ENCODE results near the gene STK24. TPM values are rescaled to one million over a fixed set of nuclear protein-coding genes. Genes with fewer than 3 reads are reported as not detected.
"Not testable (repeated sequence)": the region's sequence is repeated elsewhere in the genome, so short reads cannot be mapped to it uniquely, and the experiment has no call there.

The STK24 gene
- total and polyA plus RNA-seq, 5 donors, result 44.9 to 66.9 (median 62.2) TPM

DNA sequence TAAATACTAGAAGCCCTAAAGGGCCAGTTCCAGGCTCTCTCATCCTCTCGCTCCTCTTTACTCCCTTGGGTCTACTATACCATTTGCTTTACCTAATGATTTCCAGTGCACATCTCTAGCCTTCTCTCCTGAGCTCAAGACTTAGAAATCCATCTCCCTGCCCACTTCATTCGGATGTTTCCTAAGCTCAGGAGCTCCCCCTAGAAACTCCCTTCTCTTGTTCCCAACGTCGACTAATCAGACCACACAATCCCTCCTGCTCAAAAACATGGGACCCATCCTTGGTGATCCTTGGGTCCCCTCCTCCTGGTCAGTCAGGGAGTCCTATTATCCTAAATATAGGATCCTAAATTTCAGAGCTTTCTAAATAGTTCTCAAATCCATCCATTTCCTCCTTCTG lies 21.1 kb upstream of the STK24 start:
- no peak overlapping the region for H3K4me3 ChIP-seq (ENCODE audit: low read length)
- H3K27ac ChIP-seq (ENCODE audit: low read length), result no peak overlapping the region
- intact Hi-C loops (cut with DNase I), result no loop called here
- WGBS, result 38% methylated on average over 4 of the region's 4 CpGs
- no peaks in the 10 kb centered on the region for H3K4me1 ChIP-seq (ENCODE audit: control insufficient read depth, insufficient read depth, low read length)
- DNase-seq (no peak), ATAC-seq (no peak)
- H3K27me3 ChIP-seq (ENCODE audit: control insufficient read depth, insufficient read depth), result no peaks in the 10 kb centered on the region
- no peaks in the 10 kb centered on the region for H3K9me3 ChIP-seq (ENCODE audit: control insufficient read depth, low read length)

DNA sequence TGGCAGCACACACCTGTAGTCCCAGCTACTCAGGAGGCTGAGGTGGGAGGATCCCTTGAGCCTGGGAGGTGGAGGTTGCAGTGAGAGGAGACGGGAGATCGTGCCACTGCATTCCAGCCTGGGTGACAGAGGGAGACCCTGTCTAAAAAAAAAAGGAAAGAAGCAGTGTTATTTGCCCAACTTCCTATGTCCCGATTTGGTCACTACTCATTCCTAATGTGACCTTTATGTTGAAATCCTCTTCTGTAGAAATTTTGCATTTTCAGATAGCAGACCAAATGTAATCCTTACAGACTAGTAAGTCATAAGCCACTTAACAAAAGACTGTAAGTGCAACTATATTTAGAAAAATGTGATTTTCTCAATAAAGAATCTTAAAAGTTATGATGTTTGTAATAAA lies 18.2 kb upstream of the STK24 start:
- intact Hi-C loops (cut with DNase I), result no loop called here
- DNase-seq (no peak), ATAC-seq (no peak)
- WGBS, result 77% methylated on average over 3 of the region's 3 CpGs
- H3K27ac ChIP-seq (ENCODE audit: low read length), result no peak overlapping the region
- H3K4me1 ChIP-seq (ENCODE audit: control insufficient read depth, insufficient read depth, low read length), result no peaks in the 10 kb centered on the region
- H3K27me3 ChIP-seq (ENCODE audit: control insufficient read depth, insufficient read depth), result no peaks in the 10 kb centered on the region
- H3K9me3 ChIP-seq (ENCODE audit: control insufficient read depth, low read length), result no peaks in the 10 kb centered on the region
- no peak overlapping the region for H3K4me3 ChIP-seq (ENCODE audit: low read length)

DNA sequence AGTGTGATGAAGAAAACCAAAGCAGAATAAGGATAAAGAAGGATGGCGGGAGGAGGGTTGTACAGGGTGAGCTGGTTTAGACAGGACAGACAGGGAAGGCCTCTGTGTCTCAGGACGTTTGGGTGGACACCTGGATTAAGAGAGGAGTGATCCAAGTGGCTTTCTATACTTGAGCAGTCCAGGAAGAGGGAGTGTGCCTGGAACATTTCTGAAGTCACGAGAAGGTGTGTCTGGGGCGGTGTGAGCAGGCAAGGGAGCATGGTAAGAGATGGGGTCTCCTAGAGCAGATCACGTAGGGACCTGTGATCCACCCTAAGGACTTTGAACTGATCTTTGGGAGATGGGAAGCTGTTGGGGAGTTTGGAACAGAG lies 15.4 kb upstream of the STK24 start:
- intact Hi-C loops (cut with DNase I), result no loop called here

DNA sequence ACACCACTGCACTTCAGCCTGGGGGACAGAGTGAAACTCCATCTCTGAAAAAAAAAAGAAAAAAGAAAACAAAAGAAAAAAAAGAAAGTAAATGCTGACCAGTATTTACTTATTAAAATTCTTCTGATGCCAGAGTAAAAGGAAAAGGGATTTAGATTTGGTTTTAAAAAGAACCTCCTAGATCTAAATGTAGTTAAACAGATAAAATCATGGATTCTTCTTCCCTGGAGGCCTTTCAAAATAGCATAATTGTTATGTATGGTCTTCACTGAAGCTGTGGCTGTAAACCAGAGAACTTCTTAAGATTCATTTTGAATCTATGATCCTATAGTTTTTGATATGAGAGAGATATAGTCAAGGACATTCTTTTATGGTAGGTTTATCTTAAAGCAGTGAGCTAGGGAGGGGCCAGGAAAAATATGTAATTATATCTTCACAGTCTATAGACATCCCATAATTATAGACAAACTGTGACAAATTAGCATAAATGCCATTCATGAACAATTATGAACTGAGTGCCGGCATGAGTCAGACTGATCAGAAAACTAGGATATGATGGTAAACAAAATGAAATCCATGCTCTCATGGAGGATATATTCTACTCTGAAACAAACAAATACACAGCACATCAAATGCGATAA lies 14.9 kb upstream of the STK24 start:
- no peaks in the 10 kb centered on the region for H3K9me3 ChIP-seq (ENCODE audit: control insufficient read depth, low read length)
- WGBS, result 90% methylated on average over 2 of the region's 2 CpGs

More for the DNA sequence above, 15.4 kb upstream of the STK24 start:
- H3K4me1 ChIP-seq (ENCODE audit: control insufficient read depth, insufficient read depth, low read length), result no peaks in the 10 kb centered on the region
- DNase-seq (no peak), ATAC-seq (no peak)
- no peak overlapping the region for H3K4me3 ChIP-seq (ENCODE audit: low read length)
- WGBS, result 76% methylated on average over 5 of the region's 5 CpGs
- no peaks in the 10 kb centered on the region for H3K9me3 ChIP-seq (ENCODE audit: control insufficient read depth, low read length)
- no peaks in the 10 kb centered on the region for H3K27me3 ChIP-seq (ENCODE audit: control insufficient read depth, insufficient read depth)
- H3K27ac ChIP-seq (ENCODE audit: low read length), result no peak overlapping the region

DNA sequence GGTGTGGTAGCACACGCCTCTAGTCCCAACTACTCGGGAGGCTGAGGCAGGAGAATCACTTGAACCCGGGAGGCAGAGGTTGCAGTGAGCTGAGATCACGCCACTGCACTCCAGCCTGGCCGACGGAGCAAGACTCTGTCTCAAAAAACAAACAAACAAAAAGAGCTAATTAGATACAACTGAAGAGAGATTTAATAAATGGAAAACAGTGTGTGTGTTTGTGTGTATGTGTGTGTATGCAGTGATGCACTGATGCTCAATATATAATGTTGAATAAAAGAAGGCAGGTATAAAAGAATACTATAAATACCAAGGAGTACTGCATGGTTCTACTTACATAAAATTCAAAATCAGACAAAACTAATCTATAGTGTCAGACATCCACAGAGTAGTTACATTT lies 13.6 kb upstream of the STK24 start:
- ATAC-seq; H3K27ac ChIP-seq (ENCODE audit: low read length); DNase-seq; H3K9me3 ChIP-seq (ENCODE audit: control insufficient read depth, low read length); H3K27me3 ChIP-seq (ENCODE audit: control insufficient read depth, insufficient read depth); H3K4me1 ChIP-seq (ENCODE audit: control insufficient read depth, insufficient read depth, low read length); H3K4me3 ChIP-seq (ENCODE audit: low read length); intact Hi-C loops (cut with DNase I): not testable (repeated sequence)
- 95% methylated on average over 6 of the region's 6 CpGs for WGBS

More for the DNA sequence above, 14.9 kb upstream of the STK24 start:
- no peaks in the 10 kb centered on the region for H3K4me1 ChIP-seq (ENCODE audit: control insufficient read depth, insufficient read depth, low read length)
- H3K4me3 ChIP-seq (ENCODE audit: low read length), result no peak overlapping the region
- no peak for DNase-seq
- intact Hi-C loops (cut with DNase I), result no loop called here
- no peak overlapping the region for H3K27ac ChIP-seq (ENCODE audit: low read length)
- no peaks in the 10 kb centered on the region for H3K27me3 ChIP-seq (ENCODE audit: control insufficient read depth, insufficient read depth)
- ATAC-seq, result no peak

DNA sequence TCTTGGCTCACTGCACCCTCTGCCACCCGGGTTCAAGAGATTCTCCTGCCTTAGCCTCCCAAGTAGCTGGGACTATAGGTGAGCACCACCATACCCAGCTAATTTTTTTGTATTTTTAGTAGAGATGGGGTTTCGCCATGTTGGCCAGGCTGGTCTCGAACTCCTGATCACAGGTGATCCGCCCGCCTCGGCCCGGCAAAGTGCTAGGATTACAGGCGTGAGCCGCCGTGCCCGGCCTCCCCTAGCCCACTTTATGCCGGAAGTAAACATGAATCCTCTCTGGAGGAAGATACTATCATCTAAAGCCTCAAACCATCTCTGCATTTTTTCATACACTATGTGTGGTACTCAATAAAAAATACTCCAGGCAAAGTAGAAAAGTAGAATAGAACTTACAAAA lies 12.6 kb upstream of the STK24 start:
- H3K27me3 ChIP-seq (ENCODE audit: control insufficient read depth, insufficient read depth); H3K4me3 ChIP-seq (ENCODE audit: low read length); DNase-seq; H3K9me3 ChIP-seq (ENCODE audit: control insufficient read depth, low read length); ATAC-seq; H3K27ac ChIP-seq (ENCODE audit: low read length); H3K4me1 ChIP-seq (ENCODE audit: control insufficient read depth, insufficient read depth, low read length): not testable (repeated sequence)
- intact Hi-C loops (cut with DNase I), result loop anchor here in 1 of 4 donors (5.0 kb wide), 1 partner anchor 53 kb away; no protein-coding TSS in a partner anchor
- WGBS, result 92% methylated on average over 12 of the region's 12 CpGs

DNA sequence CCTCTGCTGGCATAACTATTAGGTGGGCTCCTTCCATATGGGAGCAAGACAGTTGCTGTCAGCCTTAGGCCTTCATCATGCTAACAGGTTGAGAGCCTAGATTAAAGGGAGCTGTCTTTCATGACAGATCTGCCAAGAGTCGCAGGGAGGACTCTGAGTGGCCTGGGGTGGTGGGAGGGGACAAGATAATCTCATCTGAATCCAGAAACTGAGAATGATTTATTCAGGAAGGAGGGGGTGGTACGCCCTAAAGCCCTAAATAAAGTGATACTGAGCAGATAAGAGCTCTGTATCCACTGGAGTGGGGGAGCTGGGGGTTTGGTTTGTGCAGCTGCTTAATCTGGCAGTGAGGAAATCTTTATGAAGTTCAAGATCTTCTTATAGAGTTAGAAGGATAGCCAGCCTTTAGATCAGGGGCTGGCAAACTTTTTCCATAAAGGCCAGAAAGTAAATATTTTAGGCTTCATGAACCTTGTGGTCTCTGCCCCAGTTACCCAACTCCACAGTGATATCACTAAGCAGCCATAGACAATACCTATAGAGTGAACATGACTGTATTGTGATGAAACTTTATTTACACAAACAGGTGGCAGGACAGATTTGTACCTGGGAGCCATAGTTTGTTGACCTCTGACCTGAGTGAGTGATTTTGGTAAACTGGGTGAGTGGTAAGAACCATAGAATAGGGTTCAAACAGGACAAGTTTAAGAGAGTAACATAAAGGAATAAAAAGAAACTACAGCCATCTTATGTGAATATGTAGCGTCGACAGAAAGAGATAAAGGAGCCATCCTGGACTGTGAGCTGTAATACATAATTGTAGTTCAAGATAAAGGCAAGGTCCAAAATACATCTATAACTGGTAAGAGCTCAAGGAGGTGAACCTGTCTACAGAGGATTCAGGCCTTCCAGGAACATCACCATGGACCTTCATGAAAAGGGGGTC lies 9.8 kb upstream of the STK24 start:
- Histone ChIP-seq H3K4me3 (ENCODE audit: low read length) (no peak overlapping the region), H3K27me3 (ENCODE audit: control insufficient read depth, insufficient read depth) (no peaks in the 10 kb centered on the region), H3K9me3 (ENCODE audit: control insufficient read depth, low read length) (no peaks in the 10 kb centered on the region), H3K27ac (ENCODE audit: low read length) (no peak overlapping the region), H3K4me1 (ENCODE audit: control insufficient read depth, insufficient read depth, low read length) (no peaks in the 10 kb centered on the region)
- 68% methylated on average over 4 of the region's 4 CpGs for WGBS
- DNase-seq (no peak), ATAC-seq (no peak)
- intact Hi-C loops (cut with DNase I), result loop anchor here in 1 of 4 donors (5.0 kb wide), 1 partner anchor 56 kb away; no protein-coding TSS in a partner anchor

DNA sequence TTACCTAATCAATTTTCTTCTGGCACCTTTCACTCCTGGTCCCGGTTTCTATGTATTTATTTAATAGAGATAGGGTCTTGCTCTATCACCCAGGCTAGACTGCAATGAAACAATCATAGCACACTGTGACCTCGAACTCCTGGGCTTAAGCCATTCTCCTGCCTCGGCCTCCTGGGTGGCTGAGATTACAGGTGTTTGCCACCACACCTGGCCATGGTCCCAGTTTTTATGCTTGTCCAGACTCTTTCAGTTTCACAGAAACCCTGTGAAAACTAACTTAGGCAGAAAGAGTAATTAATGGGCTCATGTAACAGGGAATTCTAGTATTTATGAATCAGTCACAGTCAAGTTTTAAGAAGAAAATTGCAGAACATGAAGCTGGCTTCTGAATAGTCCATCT lies 9.0 kb upstream of the STK24 start:
- DNase-seq, result no peak
- Histone ChIP-seq H3K4me3 (ENCODE audit: low read length) (no peak overlapping the region), H3K27me3 (ENCODE audit: control insufficient read depth, insufficient read depth) (no peaks in the 10 kb centered on the region), H3K9me3 (ENCODE audit: control insufficient read depth, low read length) (no peaks in the 10 kb centered on the region), H3K4me1 (ENCODE audit: control insufficient read depth, insufficient read depth, low read length) (no peaks in the 10 kb centered on the region), H3K27ac (ENCODE audit: low read length) (no peak overlapping the region)
- WGBS, result 90% methylated on average over 3 of the region's 3 CpGs
- intact Hi-C loops (cut with DNase I), result loop anchor here in 1 of 4 donors (5.0 kb wide), 1 partner anchor 56 kb away; no protein-coding TSS in a partner anchor
- ATAC-seq, result no peak

DNA sequence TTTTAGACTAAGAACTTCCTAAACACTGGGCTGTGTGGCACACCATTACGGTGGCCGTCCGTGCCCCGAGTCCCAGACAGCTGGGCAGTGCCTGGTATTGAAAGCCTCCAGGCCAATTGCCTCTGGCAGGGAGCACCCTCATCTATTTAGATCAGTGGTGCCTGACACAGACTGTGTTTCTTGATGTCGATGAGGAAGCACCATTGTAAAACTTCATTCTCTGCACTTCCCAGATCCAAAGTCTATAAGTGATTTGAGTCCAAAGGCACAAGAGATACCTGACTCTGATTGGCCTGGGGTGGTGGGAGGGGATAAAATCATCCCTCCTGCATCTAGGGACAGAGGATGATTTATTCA lies 8.5 kb upstream of the STK24 start:
- intact Hi-C loops (cut with DNase I), result loop anchor here in 1 of 4 donors (5.0 kb wide), 1 partner anchor 57 kb away; no protein-coding TSS in a partner anchor
- H3K4me3 ChIP-seq (ENCODE audit: low read length), result no peak overlapping the region
- 73% methylated on average over 5 of the region's 5 CpGs for WGBS
- H3K27ac ChIP-seq (ENCODE audit: low read length), result no peak overlapping the region
- H3K27me3 ChIP-seq (ENCODE audit: control insufficient read depth, insufficient read depth), result no peaks in the 10 kb centered on the region
- ATAC-seq, result no peak
- DNase-seq, result no peak
- no peaks in the 10 kb centered on the region for H3K9me3 ChIP-seq (ENCODE audit: control insufficient read depth, low read length)
- H3K4me1 ChIP-seq (ENCODE audit: control insufficient read depth, insufficient read depth, low read length), result no peaks in the 10 kb centered on the region

DNA sequence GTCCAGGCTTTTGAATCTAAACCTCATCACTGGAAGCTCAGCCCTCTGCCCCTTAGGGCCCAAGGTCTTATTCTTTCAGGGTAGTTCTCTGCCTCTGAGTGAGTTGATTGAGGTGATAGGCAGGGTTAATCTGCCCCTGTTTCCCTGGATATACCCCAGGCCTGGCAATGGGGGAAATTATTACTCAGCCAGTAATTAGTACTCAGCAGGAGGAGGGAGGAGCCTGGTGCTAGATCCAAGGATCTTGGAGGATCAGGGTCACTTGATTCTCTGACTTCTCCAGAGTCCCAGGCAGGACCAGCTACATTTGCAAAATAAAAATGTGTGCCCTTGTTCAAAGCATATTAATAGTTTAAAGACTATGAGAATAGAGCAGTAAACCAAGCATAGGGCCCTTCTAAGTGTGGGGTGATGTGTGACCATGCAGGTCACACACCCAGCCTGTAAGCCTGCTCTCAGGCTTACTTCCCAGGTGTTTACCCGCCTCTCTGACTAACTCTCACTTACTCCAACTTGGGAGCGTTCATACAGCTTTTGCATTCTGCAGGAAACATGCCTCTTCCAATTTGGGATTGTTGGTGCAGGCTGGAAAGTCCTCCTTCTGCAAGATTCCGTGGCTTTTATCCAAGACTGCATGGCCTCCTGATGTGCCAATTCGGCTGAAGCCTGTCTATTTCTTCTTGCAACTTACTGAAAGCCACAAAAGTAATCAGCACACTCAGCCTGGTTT lies 7.9 kb upstream of the STK24 start:
- Histone ChIP-seq H3K9me3 (ENCODE audit: control insufficient read depth, low read length) (no peaks in the 10 kb centered on the region), H3K4me3 (ENCODE audit: low read length) (no peak overlapping the region), H3K27me3 (ENCODE audit: control insufficient read depth, insufficient read depth) (no peaks in the 10 kb centered on the region), H3K4me1 (ENCODE audit: control insufficient read depth, insufficient read depth, low read length) (no peaks in the 10 kb centered on the region), H3K27ac (ENCODE audit: low read length) (no peak overlapping the region)
- DNase-seq, result no peak
- intact Hi-C loops (cut with DNase I), result loop anchor here in 1 of 4 donors (5.0 kb wide), 1 partner anchor 57 kb away; no protein-coding TSS in a partner anchor
- 48% methylated on average over 4 of the region's 4 CpGs for WGBS
- ATAC-seq, result peak in 1 of 2 donors; percentile 12

DNA sequence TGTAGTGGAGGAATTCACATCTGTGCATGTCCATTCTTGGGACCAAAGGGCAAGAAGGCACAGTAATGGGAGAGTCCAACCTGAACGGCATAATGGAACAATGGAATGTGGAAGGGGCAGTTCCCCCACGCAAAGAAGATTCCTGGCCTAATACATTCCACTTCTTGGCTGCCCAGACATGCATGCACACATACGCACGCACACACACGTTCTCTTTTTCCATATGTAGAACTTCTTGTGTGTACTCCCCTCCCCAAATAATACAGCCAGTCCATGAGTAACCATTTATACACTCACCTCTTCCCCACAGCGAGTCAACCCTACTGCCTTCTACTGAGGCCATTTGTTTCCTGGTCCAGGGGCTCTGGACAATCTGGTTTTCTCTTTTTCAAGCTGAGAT lies 6.0 kb upstream of the STK24 start:
- DNase-seq (no peak), ATAC-seq (no peak)
- 94% methylated on average over 6 of the region's 6 CpGs for WGBS
- intact Hi-C loops (cut with DNase I), result no loop called here
- no peaks in the 10 kb centered on the region for H3K27me3 ChIP-seq (ENCODE audit: control insufficient read depth, insufficient read depth)
- no peaks in the 10 kb centered on the region for H3K4me1 ChIP-seq (ENCODE audit: control insufficient read depth, insufficient read depth, low read length)
- H3K9me3 ChIP-seq (ENCODE audit: control insufficient read depth, low read length), result no peaks in the 10 kb centered on the region
- no peak overlapping the region for H3K4me3 ChIP-seq (ENCODE audit: low read length)
- H3K27ac ChIP-seq (ENCODE audit: low read length), result no peak overlapping the region
